Activated naive CD4-positive, alpha-beta T cell treated with anti-CD3 and anti-CD28 coated beads, Interleukin-2, amount 50 U/mL, for 24 hours (primary cell): ENCODE data around the gene USP34.

Experiments
- H3K27ac Mint-ChIP-seq: one replicate; pipeline ENCODE4 v1.8.0; 2021; ENCODE audit warnings: mild to moderate bottlenecking, mixed read lengths
- H3K27me3 Mint-ChIP-seq: one replicate; pipeline ENCODE4 v1.8.0; 2021; ENCODE audit warnings: mixed read lengths
- H3K36me3 Mint-ChIP-seq: one replicate; pipeline ENCODE4 v1.8.0; 2021; ENCODE audit warnings: mixed read lengths
- H3K4me1 Mint-ChIP-seq: one replicate; pipeline ENCODE4 v1.8.0; 2021; ENCODE audit warnings: mixed read lengths
- H3K4me3 Mint-ChIP-seq: one replicate; pipeline ENCODE4 v1.8.0; 2021; ENCODE audit warnings: mild to moderate bottlenecking, mixed read lengths
- H3K9me3 Mint-ChIP-seq: one replicate; pipeline ENCODE4 v1.8.0; 2021; ENCODE audit warnings: mixed read lengths

USP34 gene

DNA sequence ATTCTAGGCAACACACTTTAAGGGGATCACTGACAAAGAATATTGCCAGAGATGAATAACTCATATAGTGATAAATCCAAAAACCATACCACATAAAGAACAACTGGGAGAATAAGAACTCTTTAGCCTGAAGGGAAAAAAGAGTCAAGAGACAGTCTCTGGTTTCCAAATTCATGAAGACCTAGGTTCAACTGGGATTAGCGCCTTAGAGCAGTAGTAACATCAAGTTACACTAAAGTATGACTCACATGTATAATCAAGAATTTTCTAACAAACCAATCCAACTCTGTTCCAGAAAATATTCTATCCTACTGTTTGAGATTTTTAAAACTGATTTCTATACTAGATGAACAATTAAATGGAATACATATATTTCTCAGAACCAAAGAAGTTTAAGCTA is 93.8 kb downstream of the USP34 start:
- Mint-ChIP-seq H3K4me1 (peaks cover 5% of the 10 kb centered on the region), H3K9me3 (no peaks in the 10 kb centered on the region), H3K4me3 (no peak overlapping the region), H3K27ac (no peak overlapping the region), H3K36me3 (peaks cover 27% of the 10 kb centered on the region), H3K27me3 (no peaks in the 10 kb centered on the region)

DNA sequence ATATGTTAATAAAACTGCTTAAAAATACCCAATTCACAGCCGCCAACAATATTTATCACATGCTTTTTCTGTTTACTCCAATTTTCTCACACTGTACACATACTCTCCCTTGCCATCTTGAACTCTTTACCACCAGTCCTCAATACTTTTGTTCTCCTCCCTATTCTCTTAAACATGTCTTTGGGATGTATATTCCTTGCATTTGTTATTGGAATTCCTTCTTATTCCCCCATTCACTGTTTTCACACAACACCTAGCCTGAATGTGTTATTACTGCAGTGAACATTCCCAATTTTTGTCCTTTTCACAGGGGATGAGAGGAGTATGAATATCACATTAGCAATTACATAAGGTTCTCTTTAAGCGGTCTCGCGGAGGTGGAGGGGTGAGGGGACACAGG is 94.7 kb downstream of the USP34 start:
- Mint-ChIP-seq H3K36me3 (peaks cover 23% of the 10 kb centered on the region), H3K27me3 (no peaks in the 10 kb centered on the region)

GRCh38 chr2:61371027-61371426 is 99.9 kb downstream of the USP34 start:
- Mint-ChIP-seq H3K36me3 (peaks cover 21% of the 10 kb centered on the region), H3K27me3 (no peaks in the 10 kb centered on the region), H3K4me3 (no peak overlapping the region), H3K9me3 (no peaks in the 10 kb centered on the region), H3K4me1 (peaks cover 36% of the 10 kb centered on the region), H3K27ac (no peak overlapping the region)

More for the DNA sequence above, 94.7 kb downstream of the USP34 start:
- Mint-ChIP-seq H3K27ac (no peak overlapping the region), H3K4me3 (no peak overlapping the region), H3K4me1 (peaks cover 4% of the 10 kb centered on the region), H3K9me3 (no peaks in the 10 kb centered on the region)

- H3K4me1 Mint-ChIP-seq, result peaks cover 47% of the 10 kb centered on the region
- peaks cover 17% of the 10 kb centered on the region for H3K36me3 Mint-ChIP-seq
- H3K4me3 Mint-ChIP-seq, result no peak overlapping the region
- H3K27me3 Mint-ChIP-seq, result no peaks in the 10 kb centered on the region
- H3K27ac Mint-ChIP-seq, result peak overlapping the region; percentile 53
- no peaks in the 10 kb centered on the region for H3K9me3 Mint-ChIP-seq
Measured at GRCh38 chr2:61368687-61369665, 101.9 kb downstream of the USP34 start.

DNA sequence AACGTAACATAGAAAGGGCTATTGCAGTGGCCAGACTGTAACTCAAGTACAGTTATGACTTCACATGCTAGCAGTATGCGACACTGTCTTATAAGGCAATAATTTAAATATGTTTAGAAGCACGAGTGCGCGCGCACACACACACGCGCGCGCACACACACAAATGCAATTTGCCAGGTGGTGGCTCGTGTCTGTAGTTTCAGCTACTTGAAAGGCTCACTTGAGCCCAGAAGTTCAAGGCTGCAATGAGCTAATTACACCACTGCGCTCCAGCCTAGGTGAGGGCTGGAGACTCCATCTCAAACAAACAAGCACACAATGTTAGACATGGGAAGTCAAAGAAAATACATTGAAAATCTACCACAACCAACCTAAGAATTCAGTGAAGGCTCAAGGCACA is 103.7 kb downstream of the USP34 start:
- Mint-ChIP-seq H3K36me3 (peaks cover 27% of the 10 kb centered on the region), H3K9me3 (no peaks in the 10 kb centered on the region), H3K27ac (no peak overlapping the region), H3K27me3 (no peaks in the 10 kb centered on the region), H3K4me1 (peaks cover 63% of the 10 kb centered on the region), H3K4me3 (no peak overlapping the region)

GRCh38 chr2:61363580-61363979 is 107.3 kb downstream of the USP34 start:
- Mint-ChIP-seq H3K4me3 (no peak overlapping the region), H3K36me3 (peaks cover 25% of the 10 kb centered on the region), H3K9me3 (no peaks in the 10 kb centered on the region), H3K27me3 (no peaks in the 10 kb centered on the region), H3K4me1 (peaks cover 81% of the 10 kb centered on the region), H3K27ac (peak overlapping the region; percentile 36)

DNA sequence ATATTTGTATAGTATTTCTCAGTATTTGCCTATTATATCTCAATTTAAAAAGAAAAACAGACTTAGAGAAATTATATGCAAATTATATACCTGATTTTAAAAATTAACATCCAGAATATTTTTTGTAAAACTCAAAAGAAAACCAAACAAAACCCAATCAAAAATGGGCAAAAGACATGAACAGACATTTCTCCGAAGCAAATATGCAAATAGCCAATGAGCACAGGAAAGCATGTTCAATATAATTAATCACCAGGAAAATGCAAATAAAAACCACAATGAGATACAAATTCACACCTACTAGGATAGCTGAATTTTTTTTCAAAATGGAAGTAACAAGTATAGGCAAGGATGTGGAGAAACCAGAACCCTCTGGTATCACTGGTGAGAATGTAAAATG is 108.0 kb downstream of the USP34 start:
- Mint-ChIP-seq H3K27me3 (no peaks in the 10 kb centered on the region), H3K9me3 (no peaks in the 10 kb centered on the region), H3K4me3 (no peak overlapping the region), H3K36me3 (peaks cover 24% of the 10 kb centered on the region), H3K4me1 (peaks cover 81% of the 10 kb centered on the region), H3K27ac (no peak overlapping the region)

GRCh38 chr2:61361068-61361467 is 109.8 kb downstream of the USP34 start:
- Mint-ChIP-seq H3K27me3 (no peaks in the 10 kb centered on the region), H3K27ac (no peak overlapping the region), H3K36me3 (peaks cover 31% of the 10 kb centered on the region)

DNA sequence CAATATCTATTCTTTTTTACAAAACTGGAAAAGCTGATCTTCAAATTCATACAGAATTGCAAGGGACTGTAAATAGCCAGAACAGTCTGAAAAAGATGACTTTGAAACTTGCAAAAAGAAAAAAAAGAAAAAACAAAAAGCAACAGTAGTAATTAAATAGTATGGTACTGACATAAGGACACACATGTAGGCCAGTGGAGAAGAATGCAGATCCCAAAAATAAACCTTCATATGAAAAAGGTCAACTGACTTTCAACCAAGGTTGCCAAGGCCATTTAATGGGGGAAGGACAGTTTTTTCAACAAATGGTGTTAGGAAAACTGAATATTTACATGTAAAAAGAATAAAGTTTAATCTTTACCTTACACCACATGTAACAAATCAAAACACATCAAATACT is 111.8 kb downstream of the USP34 start:
- H3K27me3 Mint-ChIP-seq, result no peaks in the 10 kb centered on the region
- H3K4me3 Mint-ChIP-seq, result no peak overlapping the region
- peaks cover 36% of the 10 kb centered on the region for H3K36me3 Mint-ChIP-seq
- H3K4me1 Mint-ChIP-seq, result peaks cover 80% of the 10 kb centered on the region
- no peaks in the 10 kb centered on the region for H3K9me3 Mint-ChIP-seq
- no peak overlapping the region for H3K27ac Mint-ChIP-seq

More at GRCh38 chr2:61361068-61361467, 109.8 kb downstream of the USP34 start:
- Mint-ChIP-seq H3K9me3 (no peaks in the 10 kb centered on the region), H3K4me1 (peaks cover 84% of the 10 kb centered on the region), H3K4me3 (no peak overlapping the region)

- H3K9me3 Mint-ChIP-seq, result no peaks in the 10 kb centered on the region
- peaks cover 37% of the 10 kb centered on the region for H3K36me3 Mint-ChIP-seq
- H3K27me3 Mint-ChIP-seq, result no peaks in the 10 kb centered on the region
- H3K4me1 Mint-ChIP-seq, result peaks cover 70% of the 10 kb centered on the region
- no peak overlapping the region for H3K4me3 Mint-ChIP-seq
- H3K27ac Mint-ChIP-seq, result no peak overlapping the region
Measured at GRCh38 chr2:61357681-61358080, 113.2 kb downstream of the USP34 start.

- H3K4me3 Mint-ChIP-seq, result no peak overlapping the region
- no peaks in the 10 kb centered on the region for H3K27me3 Mint-ChIP-seq
- peaks cover 36% of the 10 kb centered on the region for H3K36me3 Mint-ChIP-seq
- peaks cover 67% of the 10 kb centered on the region for H3K4me1 Mint-ChIP-seq
- H3K27ac Mint-ChIP-seq, result peak overlapping the region; percentile 26
- no peaks in the 10 kb centered on the region for H3K9me3 Mint-ChIP-seq
Measured at GRCh38 chr2:61356958-61357350, 113.9 kb downstream of the USP34 start.

- H3K9me3 Mint-ChIP-seq, result no peaks in the 10 kb centered on the region
- H3K27ac Mint-ChIP-seq, result peak overlapping the region; percentile 19
- H3K4me3 Mint-ChIP-seq, result no peak overlapping the region
- peaks cover 35% of the 10 kb centered on the region for H3K36me3 Mint-ChIP-seq
- H3K4me1 Mint-ChIP-seq, result peaks cover 64% of the 10 kb centered on the region
- no peaks in the 10 kb centered on the region for H3K27me3 Mint-ChIP-seq
Measured at GRCh38 chr2:61356261-61356957, 114.5 kb downstream of the USP34 start.

GRCh38 chr2:61354543-61355197 is 116.2 kb downstream of the USP34 start:
- H3K4me1 Mint-ChIP-seq, result peaks cover 47% of the 10 kb centered on the region

DNA sequence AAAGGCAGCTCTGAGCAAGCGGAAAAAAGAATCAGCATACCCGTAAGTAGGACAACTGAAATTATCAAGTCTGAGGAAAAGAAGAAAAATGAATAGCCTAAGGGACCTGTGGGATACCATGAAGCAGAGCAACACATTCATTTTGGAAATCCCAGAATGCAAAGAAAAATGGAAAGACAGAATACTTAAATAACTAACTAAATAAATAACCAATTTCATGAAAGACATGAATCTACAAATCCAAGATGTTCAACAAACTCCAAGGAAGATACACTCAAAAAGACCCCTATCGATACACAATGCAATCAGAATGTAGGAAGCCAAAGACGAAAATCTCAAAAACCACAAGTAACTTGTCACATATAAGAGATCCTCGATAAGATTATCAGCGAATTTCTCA is 117.0 kb downstream of the USP34 start:
- Mint-ChIP-seq H3K36me3 (peaks cover 32% of the 10 kb centered on the region), H3K4me1 (peaks cover 39% of the 10 kb centered on the region), H3K27ac (no peak overlapping the region), H3K4me3 (no peak overlapping the region), H3K27me3 (no peaks in the 10 kb centered on the region), H3K9me3 (no peaks in the 10 kb centered on the region)

More at GRCh38 chr2:61354543-61355197, 116.2 kb downstream of the USP34 start:
- no peaks in the 10 kb centered on the region for H3K27me3 Mint-ChIP-seq
- H3K27ac Mint-ChIP-seq, result no peak overlapping the region
- H3K36me3 Mint-ChIP-seq, result peaks cover 34% of the 10 kb centered on the region
- H3K9me3 Mint-ChIP-seq, result no peaks in the 10 kb centered on the region
- no peak overlapping the region for H3K4me3 Mint-ChIP-seq

- peaks cover 28% of the 10 kb centered on the region for H3K36me3 Mint-ChIP-seq
- H3K27me3 Mint-ChIP-seq, result no peaks in the 10 kb centered on the region
- no peaks in the 10 kb centered on the region for H3K9me3 Mint-ChIP-seq
Measured at GRCh38 chr2:61350777-61351176, 120.1 kb downstream of the USP34 start.

More at GRCh38 chr2:61350777-61351176, 120.1 kb downstream of the USP34 start:
- Mint-ChIP-seq H3K27ac (no peak overlapping the region), H3K4me3 (no peak overlapping the region), H3K4me1 (peaks cover 16% of the 10 kb centered on the region)
